ENCODE results near the gene MIA3.

DNA sequence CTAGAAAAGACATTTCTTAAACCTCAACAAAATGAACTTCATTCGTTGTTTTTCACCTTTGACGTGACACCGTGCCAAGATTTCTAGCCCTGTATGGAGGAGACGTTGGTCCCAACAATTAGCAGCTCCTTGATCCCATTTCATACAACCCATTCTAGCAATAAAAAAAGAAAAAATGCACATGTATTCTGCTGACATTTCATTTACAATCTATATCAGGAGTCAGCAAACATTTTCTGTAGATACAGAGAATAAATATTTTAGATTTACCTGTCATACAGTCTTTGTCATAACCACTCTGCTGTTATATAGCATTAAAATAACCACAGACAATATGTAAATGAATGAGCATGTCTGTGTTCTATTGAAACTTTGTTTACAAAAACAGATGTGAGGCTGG lies 21.2 kb upstream of the MIA3 start:
- TF ChIP-seq, protein P1, sequence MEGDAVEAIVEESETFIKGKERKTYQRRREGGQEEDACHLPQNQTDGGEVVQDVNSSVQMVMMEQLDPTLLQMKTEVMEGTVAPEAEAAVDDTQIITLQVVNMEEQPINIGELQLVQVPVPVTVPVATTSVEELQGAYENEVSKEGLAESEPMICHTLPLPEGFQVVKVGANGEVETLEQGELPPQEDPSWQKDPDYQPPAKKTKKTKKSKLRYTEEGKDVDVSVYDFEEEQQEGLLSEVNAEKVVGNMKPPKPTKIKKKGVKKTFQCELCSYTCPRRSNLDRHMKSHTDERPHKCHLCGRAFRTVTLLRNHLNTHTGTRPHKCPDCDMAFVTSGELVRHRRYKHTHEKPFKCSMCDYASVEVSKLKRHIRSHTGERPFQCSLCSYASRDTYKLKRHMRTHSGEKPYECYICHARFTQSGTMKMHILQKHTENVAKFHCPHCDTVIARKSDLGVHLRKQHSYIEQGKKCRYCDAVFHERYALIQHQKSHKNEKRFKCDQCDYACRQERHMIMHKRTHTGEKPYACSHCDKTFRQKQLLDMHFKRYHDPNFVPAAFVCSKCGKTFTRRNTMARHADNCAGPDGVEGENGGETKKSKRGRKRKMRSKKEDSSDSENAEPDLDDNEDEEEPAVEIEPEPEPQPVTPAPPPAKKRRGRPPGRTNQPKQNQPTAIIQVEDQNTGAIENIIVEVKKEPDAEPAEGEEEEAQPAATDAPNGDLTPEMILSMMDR (conservative IDR thresholded peaks at IDR 0.05; ENCODE audit: low read depth in 2 of 2) = no peak
- no peak for TF ChIP-seq EZH2 (IDR thresholded peaks at IDR 0.05; ENCODE audit: low read depth, unreplicated experiment)
